DMS79 treated with DMSO at 0.1 percent for 48 hours (cell line): Measurements from ENCODE around the gene CALHM3.

Experiments
- DNase-seq: peaks from one replicate; lab custom pipeline; 2025; lab: John Stamatoyannopoulos, UW

CALHM3 gene

DNA sequence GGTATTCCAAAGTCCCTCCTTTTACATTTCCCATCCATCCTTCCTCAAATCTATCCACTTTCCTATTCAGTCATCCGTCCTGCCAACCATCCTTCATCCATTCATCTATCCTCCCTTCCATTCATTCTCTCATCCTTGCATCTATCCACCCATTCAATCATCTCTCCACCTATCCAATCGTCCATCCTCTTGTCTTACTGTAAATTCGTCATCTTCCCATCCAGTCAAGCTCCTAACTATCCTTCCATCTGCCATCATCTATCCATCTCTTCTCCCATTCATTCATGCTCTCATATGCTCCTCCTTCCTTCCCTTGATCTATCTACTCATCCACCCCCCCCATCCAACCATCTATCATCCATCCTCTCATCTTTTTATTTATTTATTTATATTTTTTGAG is 5.0 kb downstream of the CALHM3 start:
- no peak for DNase-seq

DNA sequence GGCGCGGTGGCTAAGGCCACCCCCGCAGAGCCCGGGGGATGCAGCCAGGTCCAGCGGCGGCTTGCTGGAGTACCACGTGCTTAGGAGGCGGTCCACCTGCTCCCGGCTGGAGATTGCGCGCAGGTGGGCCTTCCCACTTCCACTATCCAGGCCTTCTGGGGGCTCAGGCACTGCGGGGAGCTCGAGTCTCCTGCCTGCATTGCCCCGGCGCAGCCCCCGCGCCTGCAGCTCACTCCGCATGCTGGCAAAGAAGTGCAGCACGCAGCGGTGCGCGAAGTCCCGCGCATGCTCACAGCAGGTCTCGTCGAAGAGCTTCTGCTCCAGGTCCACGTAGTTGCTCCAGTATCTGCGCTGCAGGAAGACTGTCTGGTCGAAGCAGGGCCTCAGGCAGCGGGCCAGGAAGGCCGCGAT is 5.8 kb downstream of the CALHM3 start:
- no peak for DNase-seq

DNA sequence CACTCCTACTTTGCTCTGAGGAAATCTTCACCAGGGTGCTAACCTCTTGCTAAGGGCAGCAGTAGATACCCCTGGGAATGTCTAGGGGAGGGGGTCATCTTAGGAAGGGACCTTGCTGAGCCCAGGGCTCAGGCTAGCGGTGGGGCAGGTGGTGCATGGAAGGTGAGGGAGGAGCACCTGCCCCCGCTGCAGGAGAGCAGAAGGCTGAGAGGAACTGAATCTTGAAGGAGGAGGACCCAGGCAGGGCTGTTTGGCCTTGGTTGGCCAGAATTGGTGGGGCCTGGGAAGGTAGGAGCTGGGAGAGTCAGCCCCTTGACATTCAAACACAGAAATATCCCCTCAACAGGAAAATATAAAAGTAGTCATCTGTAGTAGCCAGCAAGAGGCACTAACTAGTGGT is 7.0 kb downstream of the CALHM3 start:
- DNase-seq: no peak

DNA sequence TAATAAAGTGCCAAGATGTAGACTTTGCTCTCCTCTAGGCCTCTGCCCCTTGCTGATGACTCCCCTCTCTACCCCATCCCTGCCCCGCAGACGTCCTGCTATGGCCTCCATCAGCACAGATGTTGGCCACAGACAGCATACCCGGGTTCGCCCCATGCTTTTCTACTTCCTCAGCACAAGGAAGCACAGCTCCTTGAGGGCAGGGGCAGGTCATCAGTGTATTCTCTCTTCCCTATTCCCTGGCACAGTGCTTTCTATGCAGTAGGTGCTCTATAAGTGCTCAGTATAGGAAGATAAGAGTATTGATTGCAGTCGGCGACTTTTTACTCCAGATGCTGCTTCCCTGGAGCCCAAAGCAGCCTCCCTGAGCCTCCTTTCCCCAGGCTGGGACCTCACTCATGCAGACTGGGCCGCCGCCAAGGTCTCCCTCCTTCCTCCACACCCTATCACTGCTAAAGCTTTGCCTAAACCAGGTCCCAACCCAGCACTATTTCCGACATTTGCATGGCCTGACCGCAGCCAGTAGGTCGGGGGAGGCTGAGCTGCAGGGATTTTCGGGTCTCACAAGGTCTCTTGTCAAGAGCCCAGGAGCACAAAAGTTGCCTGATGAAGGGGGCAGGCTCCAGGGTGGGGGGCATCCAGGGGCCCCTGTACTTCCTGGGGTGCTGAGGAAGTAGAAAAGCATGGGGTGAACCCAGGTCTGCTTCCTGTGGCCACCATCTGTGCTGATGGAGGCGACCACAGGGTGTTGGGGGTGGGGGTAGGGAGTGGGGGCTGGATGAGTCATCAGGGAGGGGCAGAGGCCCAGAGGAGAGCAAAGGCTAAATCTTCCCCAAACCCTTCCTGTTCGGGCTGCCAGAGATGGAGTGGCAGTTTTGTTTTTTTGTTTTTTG is 8.0 kb downstream of the CALHM3 start:
- DNase-seq: no peak

DNA sequence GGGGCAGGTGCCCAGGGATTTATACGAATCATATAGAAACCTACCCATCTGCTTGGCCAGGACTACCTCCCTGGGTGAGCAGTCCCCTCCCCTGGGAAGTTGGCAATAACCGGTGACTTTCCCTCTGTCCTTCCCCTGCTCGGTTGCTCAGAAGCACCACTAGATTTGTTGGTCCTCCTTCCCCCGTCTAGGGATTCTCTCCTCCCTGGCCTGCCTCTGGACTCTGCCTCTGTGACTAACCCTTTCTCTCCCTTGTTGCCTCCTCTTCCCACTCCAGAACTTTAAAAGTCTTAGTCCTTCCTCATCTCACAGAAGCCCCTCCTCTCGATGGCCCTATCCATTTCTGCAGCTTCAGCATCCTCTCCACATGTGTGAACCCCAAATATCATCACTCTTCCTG is 9.8 kb downstream of the CALHM3 start:
- no peak for DNase-seq

DNA sequence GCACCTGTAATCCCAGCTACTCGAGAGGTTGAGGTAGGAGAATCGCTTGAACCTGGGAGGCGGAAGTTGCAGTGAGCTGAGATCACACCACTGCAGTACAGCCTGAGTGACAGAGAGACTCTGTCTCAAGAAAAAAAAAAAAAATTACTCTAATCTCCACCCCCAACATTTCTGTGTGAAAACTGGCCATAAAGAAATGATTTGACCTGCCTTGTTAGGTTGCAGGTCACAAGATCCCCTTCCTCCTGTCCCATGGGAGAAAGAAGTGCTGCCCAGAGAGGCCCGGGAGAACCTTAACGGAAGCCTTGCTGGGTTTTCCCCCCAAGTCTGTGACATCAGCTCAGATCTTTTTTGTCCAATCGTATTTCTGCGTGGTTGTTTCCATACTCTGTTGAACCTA is 11.6 kb downstream of the CALHM3 start:
- no peak for DNase-seq

DNA sequence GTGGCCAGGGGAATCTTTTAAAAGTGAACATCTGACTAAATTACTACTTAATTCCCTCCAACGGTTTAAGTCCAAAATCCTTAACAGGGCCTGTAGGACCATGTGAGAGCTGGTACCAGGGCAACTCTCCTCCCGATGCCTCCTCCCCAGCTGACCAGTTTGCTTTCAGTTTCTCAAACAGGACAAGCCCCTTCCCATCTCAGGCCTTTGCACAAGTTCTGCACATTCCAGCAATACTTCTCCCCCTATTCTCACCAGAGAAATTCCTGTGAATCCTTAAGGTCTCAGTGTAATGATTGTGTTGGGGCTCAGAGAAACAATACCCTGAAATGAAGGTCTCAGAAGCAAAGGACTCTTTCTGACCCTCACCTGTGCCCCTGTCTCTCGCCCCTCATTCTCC is 12.3 kb downstream of the CALHM3 start:
- DNase-seq: no peak

DNA sequence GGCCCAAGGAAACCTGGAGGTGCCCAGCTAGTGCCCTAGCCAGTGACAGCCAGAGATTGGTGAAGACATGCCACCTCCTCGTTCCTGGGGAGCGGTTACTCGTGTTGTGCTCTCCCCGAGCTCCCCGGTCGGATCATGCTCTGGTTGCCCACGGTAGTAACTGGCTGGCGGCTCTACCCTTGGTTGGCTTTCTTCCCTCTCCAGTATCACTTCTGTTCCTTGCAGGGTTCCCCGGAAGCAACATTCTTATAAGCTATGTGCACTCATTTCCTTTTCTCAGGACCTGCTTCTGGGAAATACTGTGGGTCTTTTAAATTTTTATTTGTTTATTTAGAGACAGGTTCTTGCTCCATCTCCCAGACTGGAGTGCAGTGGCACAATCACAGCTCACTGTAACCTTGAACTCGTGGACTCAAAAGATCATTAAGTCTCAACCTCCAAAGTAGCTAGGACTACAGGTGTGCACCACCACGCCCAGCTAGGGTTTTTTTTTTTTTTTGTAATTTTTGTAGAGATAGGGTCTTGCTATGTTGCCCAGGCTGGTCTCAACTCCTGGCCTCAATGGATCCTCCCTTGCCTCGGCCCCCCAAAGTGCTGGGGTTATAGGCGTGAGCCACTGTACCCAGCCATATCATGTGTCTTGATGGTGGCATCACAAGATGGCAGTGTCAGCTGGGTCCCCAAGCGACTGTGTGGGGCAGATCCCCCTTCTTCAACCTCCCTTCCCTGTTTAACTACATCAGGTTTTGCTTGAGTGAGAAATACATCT is 13.4 kb downstream of the CALHM3 start:
- DNase-seq: no peak

DNA sequence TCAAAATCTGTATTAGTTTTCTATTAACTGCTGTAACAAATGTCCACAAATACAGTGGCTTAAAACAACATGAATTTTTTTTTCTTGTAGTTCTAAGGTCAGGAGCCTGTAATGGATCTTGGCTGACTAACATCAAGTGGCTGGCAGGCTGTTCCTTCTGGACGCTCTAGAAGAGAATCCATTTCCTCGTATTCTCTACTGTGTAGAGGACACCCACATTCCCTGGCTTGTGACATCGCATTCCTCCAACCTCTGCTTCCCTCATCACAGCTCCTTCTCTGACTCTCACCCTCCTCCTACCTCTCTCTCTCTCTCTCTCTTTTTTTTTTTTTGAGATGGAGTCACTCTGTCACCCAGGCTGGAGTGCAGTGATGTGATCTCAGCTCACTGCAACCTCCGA is 15.5 kb downstream of the CALHM3 start:
- DNase-seq: no peak

DNA sequence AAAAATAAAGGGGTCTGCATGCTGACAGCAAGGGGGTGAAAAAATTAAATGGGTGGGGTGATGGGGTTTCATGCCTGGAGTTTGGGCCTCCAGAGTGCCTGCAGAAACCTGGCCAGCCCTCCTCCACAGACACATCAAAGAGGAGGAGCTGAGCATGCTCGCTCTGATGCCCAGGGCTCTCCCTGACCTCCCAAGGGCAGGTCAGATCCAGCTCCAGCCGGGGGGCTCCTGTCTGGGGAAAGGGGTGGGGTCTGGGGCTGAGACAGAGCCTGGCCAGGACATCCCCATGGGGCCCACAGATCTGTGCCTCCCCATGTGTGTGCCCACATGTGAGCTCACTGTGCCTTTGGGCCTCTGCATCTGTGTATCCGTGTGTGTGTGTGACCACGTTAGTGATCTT is 19.4 kb downstream of the CALHM3 start:
- DNase-seq: no peak

DNA sequence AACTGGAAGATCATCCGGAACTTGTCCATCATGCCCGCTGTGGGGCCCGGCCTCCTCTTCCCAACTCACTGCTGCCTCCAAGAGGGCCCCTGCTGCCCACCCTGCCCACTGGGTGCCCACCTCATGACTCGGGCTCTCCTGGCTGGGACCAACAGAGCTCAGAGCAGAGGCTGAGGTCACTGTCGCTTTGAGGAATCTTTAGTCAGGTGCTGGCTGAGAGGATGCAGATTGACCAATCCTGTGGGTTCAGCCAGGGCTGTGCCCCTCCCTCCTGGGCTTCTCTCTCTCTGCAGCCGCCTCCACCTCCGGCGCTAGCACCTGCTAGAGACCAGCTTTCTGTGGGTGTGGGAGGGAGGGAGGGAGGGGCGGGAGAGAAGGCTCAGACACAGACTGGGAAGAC is 20.3 kb downstream of the CALHM3 start, which contains the start of gene CALHM1:
Gene CALHM1, minus strand, starts transcription at position 181 of the 400 bp plus-strand sequence. Its CDS starts 149 bp downstream, at position 32.
- DNase-seq: no peak

DNA sequence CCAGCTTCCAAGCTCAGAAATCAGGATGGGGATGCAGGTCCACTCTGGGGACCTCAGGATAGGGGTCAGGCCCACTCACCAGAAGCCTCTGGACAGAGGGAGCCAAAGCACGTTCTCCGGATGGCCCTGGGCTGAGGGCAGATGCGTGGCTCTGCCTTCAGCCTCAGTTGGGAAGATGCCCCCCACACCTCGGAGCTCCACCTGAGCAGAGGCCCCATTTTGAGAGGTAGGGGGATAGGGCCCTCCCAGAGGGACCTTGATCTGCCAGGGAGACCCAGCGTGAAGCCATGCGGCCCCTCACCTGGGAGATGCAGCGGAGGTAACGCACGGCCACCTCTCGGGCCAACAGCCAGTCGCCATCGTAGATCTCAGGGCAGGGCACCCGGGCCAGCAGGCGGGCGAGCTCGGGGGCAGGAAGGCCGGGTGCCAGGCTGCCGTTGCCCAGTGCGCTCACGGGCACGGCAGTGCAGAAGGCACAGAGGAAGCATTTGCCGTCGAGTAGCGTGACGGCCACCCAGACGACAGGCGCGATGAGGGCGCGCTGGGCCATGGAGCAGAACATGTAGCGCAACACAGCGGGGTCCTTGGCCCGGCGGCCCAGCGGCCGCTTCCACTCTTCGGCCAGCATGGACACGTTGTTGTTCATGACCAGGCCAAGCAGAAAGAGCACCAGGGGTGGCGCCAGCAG is 21.0 kb downstream of the CALHM3 start:
- no peak for DNase-seq

DNA sequence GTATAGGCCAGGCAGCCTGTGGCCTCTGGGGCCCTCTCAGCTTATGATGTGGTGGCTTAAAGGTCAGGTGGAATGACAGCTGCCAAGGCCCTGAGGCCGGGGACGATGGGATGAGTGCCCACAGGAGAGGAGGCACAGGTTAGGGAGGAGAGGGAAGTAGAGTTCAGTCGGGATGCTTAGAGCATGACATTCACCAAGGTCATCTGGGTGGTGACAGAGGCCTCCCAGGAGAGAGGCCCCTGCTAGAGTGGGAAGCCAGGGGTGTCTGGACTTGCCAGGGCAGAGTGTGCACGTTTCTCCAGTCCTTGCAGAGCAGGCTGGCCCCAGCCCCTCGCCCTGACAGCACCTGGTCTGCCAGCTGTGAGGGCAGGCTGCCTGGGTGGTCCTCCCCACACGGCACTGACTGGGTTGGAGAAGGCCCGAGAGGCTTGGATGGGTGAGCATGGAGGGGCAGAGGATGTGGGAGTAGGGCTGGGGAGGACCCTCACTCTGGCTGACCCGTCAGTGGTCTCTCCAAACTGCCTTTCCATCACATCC is 21.8 kb downstream of the CALHM3 start:
- DNase-seq: no peak

DNA sequence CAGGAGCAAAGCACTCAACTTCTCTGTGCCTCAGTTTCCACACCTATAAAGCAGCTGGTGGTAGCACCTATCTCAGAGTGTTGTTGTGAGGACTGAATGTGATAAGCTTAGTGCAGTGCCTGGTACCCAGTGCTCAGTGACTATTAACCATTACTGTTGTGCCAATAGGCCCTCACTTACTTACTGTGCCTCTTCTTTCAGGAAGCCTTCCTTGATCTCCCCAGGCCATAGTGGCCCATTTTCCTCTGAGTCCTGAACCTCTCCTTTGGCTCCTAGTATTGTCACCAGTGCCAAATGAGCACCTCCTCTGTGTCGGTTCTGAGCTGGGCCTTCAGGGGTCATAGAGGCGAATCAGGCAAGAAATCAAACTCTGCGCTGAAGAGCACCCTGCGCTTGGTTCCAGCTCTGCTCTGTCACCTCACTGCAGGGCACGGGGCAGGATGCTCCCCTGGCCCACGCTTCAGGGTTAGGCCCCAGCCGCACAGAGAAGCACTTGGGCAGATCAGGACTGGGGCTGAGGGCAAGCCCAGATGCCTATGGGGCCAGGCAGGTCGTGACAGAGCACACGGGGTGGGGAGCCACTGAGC is 22.9 kb downstream of the CALHM3 start:
- DNase-seq: no peak

DNA sequence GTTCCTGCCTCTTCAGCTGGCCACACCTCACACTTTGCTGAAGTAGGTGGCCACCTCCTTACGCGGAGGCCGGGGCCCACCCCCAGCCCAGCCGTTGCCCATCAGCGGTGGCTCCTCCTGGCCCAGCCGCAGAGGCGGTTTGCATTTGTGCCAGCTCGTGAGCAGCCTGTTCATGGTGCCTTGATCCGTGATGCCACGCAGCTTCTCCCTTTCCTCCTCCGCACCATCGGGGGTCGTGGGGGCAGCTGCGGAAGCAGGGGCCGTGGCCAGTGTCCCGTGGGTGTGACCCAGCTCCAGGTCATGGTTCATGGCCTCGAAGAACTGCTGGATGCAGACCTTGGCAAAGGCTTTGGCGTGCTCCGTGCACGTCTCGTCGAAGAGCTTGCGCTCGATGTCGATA is 23.8 kb downstream of the CALHM3 start:
- DNase-seq: no peak

DNA sequence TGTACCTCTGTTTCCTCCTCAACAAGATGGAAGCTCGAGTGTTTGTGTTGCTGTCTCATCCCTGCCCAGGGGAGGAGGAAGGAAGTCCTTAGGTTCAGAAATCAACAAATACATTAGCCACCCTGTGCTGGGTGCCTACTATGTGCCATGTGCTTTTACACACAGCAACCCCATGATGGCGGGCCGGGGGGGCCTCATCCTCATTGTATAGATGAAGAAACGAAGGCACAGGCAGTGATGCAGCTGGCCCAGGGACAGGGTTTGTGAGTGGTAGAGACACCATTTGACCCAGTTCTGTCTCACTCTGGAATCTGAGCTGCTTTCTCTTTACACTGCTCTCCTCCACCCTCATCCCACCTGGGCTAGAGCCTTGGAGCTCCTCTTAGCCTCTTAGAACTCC is 25.0 kb downstream of the CALHM3 start:
- no peak for DNase-seq

DNA sequence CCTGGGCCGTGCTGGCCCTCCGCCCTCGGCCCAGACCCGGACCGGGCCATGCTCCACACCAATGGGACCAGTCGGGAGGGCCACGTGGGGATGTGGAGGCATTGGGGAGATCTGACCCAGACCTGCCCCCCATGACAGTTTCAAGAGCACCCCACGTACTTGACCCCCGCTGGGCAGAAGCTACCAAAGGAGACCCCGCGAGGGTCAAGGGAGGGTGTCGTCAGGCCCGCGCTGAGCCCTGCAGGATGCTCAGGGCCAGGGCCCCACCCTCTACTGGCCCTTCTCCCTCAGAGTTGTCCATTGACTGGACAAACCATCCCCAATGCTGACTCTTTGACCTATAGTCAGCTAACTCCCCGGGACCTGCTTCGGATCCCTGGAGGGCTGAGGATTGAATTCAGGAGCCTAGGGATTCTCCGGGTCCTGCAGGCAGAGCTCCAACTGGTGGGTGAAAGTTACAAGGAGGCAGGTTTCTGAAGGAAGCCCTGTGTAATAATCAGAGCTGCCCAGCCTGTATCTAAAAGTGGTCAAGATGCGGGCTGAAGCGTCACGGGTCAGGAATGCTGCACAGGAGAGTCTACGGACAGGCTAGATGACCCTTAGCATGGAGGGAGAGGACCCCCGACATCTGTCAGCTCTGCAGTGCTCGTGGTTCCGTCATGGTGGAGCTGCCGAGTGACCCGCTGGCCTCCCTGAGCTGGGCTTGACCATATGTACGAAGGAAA is 26.4 kb downstream of the CALHM3 start:
- DNase-seq: no peak

DNA sequence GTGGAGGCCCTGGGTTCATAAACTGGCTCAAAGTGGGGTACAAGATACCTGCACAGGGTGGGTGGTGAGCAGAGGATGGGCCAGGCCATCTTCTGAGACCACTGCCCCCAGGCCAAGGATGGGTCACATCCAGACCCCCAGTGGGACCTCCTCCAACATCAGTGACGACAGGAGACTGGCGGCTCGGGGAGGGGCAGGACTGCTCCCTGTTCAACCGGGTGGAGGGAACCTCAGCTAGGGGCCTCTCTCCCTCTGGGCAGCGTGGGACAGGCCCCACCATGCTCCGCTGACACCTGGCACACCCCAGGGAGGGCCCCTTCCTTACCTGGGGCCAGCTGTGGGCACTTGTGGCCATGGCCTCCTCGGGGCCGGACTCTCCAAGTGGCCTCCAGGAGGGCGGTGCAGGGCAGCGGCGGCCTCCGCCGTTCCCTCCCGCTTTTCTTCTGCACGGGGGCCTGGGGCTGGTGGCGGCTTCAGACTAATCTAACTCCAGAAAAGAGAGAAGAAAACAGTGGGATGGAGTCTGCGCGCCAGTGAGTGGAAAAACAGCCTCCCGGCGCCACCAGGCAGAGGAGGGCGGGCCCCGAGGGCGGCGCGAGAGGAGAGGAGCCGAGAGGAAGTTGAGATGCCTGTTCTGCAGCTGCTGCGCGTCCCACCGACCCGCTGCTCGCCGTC is 27.1 kb downstream of the CALHM3 start, which contains the start of gene CALHM2:
Gene CALHM2, minus strand, starts transcription at position 540 of the 675 bp plus-strand sequence. CDS start 2,429 bp downstream, outside the sequence.
- peak; percentile 29 for DNase-seq

DNA sequence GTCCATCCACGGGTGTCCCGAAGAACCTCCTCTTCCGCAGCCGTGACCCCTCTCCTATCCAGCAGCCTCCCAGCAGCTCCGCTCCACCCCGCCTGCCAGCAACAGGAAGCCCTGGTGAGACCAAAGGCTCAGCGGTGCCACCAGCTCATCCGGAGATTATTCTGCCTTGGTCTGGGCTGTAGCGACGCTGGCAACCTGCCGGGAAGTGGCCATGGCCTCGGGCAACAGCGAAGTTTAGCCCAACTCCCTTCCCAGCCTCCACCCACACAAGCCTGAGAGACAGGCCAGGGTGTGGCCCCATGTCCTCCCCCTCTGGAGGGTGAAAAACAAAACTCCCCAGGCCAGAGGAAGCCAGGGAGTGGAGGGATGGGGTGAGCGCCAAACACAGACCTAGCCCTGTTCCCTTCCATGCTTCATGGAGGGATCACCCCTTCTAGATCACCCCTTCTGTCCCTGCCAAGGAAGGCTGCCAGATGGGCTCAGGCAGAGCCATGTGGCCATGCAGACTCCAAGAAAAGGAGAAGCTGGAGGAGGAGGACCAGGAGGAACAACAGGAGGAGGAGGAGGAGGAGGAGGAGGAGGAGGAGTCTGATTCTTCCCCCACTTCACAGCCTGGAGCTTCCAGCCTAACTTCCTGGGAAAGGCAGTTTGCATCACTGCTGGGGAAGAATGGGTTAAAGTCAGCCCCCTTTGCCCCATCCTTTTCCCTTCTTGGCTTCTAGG is 27.8 kb downstream of the CALHM3 start:
- no peak for DNase-seq

DNA sequence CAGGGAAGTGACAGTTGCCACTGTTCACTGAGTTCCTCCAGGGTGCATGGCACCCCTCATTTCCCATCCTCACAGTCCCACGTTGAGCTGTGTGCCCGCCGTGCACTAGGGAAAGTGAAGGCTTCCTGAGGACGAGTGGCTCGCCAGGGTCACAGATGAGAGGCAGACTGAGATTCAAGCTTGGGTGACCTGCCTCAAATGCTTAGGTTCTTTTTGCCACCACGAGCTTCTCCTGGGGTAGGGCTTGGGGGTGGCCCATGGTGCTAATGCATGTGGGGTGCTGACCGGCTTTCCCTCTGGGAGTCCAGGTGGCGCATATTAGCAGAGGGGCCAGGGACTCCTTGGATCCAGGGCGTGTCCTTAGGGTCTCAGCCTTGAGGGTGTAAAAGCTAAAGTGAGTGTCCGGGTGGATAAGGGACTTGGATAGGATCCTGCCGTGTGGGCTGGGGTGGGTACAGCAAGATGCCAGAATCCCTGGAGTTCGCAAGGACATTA is 28.8 kb downstream of the CALHM3 start:
- no peak for DNase-seq
